Ovary (tissue), 3 donors: ENCODE measurements around the gene EVX2.

Experiments
- CTCF ChIP-seq, 3 donors: fragments of 450-650 bp in 2 of 3; fragments of 200-600 bp in 1 of 3; IDR thresholded peaks; one replicate each; pipeline versions ENCODE4 v1.5.1 to v1.8.0; 2016 to 2022; ENCODE audit warnings: antibody characterized with exemption in 3 of 3, mild to moderate bottlenecking in 1 of 3
- EP300 ChIP-seq: sonication (generic); formaldehyde crosslinking; IDR thresholded peaks from one replicate; pipeline ENCODE4 v1.6.1; 2017; ENCODE audit warnings: antibody characterized with exemption
- POLR2A ChIP-seq: fragments of 450-650 bp; IDR thresholded peaks from one replicate; pipeline ENCODE4 v1.6.1; 2017; ENCODE audit warnings: antibody characterized with exemption, mild to moderate bottlenecking, moderate library complexity
- donor health status: DM: no; HTN: no; CAD: no.

- no peak for TF ChIP-seq CTCF (IDR thresholded peaks at IDR 0.05)
- TF ChIP-seq EP300 = no peak
- TF ChIP-seq POLR2A = no peak
These were observed at the start of gene EVX2 for GRCh38 chr2:176083796-176084261.
